Astrocyte (in vitro differentiated cells and primary cell): ENCODE results near the gene RPS14. TPM values are rescaled to one million over a fixed set of nuclear protein-coding genes. Genes with fewer than 3 reads are reported as not detected.

Experiments used
- DNase-seq: peaks from one replicate; pipeline ENCODE4 v3.0.0-alpha.2; 2010; ENCODE audit warnings: low read depth
- FAIRE-seq: peaks from 2 replicates; lab custom pipeline; 2011; peaks lifted over from hg19 to GRCh38; lab: Jason Lieb, UNC
- H2AFZ ChIP-seq: 2 replicates; pipeline ENCODE4 v1.6.0; 2012; ENCODE audit warnings: low read depth, low read length, inconsistent platforms
- H3K27ac ChIP-seq: 2 replicates; pipeline ENCODE4 v1.5.1; 2011; ENCODE audit warnings: low read depth, low read length, inconsistent platforms
- H3K27me3 ChIP-seq: 2 replicates; pipeline ENCODE4 v1.6.0; 2011; ENCODE audit warnings: low read length, inconsistent platforms; ENCODE audit not compliant: insufficient read depth
- H3K36me3 ChIP-seq: 2 replicates; pipeline ENCODE4 v1.5.1; 2011; ENCODE audit warnings: low read length, inconsistent platforms; ENCODE audit not compliant: insufficient read depth
- H3K4me1 ChIP-seq: 2 replicates; pipeline ENCODE4 v1.5.1; 2011; ENCODE audit warnings: low read length, inconsistent platforms; ENCODE audit not compliant: insufficient read depth
- H3K4me2 ChIP-seq: 2 replicates; pipeline ENCODE4 v1.6.0; 2012; ENCODE audit warnings: low read length, inconsistent platforms
- H3K4me3 ChIP-seq: 2 replicates; pipeline ENCODE4 v1.5.1; 2011; ENCODE audit warnings: low read depth, mild to moderate bottlenecking, low read length, inconsistent platforms; ENCODE audit not compliant: insufficient read depth
- H3K79me2 ChIP-seq: 2 replicates; pipeline ENCODE4 v1.6.0; 2012; ENCODE audit warnings: mild to moderate bottlenecking, low read length, inconsistent platforms; ENCODE audit not compliant: insufficient read depth
- H3K9ac ChIP-seq: 2 replicates; pipeline ENCODE4 v1.6.0; 2012; ENCODE audit warnings: mild to moderate bottlenecking, low read length, inconsistent platforms
- H3K9me3 ChIP-seq: 2 replicates; pipeline ENCODE4 v1.5.1; 2012; ENCODE audit warnings: low read depth, mild to moderate bottlenecking, low read length, inconsistent platforms; ENCODE audit not compliant: insufficient read depth
- H4K20me1 ChIP-seq: 2 replicates; pipeline ENCODE4 v1.6.0; 2012; ENCODE audit warnings: low read length, inconsistent platforms; ENCODE audit not compliant: insufficient read depth
- H3K27ac Mint-ChIP-seq: one replicate; pipeline ENCODE4 v1.8.0; 2021; ENCODE audit warnings: mild to moderate bottlenecking, mixed read lengths; ENCODE audit not compliant: unreplicated experiment
- H3K27me3 Mint-ChIP-seq: one replicate; pipeline ENCODE4 v1.8.0; 2021; ENCODE audit warnings: low read depth, mixed read lengths; ENCODE audit not compliant: unreplicated experiment
- H3K36me3 Mint-ChIP-seq: one replicate; pipeline ENCODE4 v1.8.0; 2021; ENCODE audit warnings: low read depth, mixed read lengths; ENCODE audit not compliant: unreplicated experiment
- H3K4me1 Mint-ChIP-seq: one replicate; pipeline ENCODE4 v1.8.0; 2021; ENCODE audit warnings: low read depth, mixed read lengths; ENCODE audit not compliant: unreplicated experiment
- H3K4me3 Mint-ChIP-seq: one replicate; pipeline ENCODE4 v1.8.0; 2021; ENCODE audit warnings: mild to moderate bottlenecking, moderate library complexity, mixed read lengths; ENCODE audit not compliant: unreplicated experiment
- H3K9me3 Mint-ChIP-seq: one replicate; pipeline ENCODE4 v1.8.0; 2021; ENCODE audit warnings: mild to moderate bottlenecking, mixed read lengths; ENCODE audit not compliant: unreplicated experiment
- CTCF ChIP-seq: IDR thresholded peaks from 2 replicates; pipeline ENCODE4 v1.5.1; 2011; ENCODE audit warnings: low read depth, mild to moderate bottlenecking, inconsistent platforms, low read length, moderate library complexity; ENCODE audit not compliant: insufficient read depth
- EZH2 ChIP-seq: IDR thresholded peaks from 2 replicates; pipeline ENCODE4 v1.6.1; 2012; ENCODE audit warnings: mild to moderate bottlenecking, low read length, inconsistent platforms; ENCODE audit not compliant: insufficient read depth
- total RNA-seq: library from RNA; stranded (reverse); gene quantifications from 2 replicates; pipeline ENCODE4 v1.2.1, GENCODE V29; 2021

Gene RPS14
- total RNA-seq, 1 donor from 2014 or later = 2,054 TPM

DNA sequence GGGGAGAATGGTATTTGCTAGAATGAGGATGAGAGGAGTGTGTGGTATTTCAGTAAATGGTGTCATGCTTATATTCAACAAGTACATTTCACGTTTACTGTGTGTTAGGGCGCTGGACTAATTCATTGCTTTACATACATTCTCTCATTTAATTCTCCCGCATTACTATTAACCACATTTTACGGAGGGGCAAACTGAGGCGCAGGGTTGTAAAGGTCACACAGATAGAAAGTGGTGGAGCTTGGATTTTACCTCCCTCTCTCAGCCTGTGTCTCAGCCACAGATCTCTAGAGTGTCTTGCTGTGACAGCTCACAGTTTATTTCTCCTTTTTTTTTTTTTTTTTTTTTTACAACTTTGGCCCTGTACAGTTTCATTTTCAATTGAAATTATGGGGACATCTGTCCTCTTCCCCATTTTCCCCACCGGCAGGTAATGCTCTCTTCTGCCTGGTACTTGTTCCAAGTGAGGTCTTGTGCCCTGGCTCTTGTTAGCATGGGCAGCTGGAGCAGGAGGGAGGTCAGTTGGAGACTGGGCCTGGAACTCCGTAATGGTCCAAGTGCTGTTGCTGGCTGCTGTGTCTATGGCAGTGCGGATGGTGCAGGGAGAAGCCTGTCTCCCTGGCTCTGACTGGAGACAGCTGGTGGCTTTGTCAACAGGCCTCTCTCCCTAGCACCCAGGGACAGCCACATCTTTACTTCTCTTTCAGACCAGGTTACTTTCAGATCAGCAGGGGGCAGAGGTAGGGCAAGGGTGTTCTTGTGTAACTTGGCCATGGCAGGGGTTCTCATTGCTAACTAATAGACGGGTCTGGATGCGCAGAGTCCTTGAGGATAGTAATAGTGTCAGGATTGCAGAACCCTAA is 37.9 kb upstream of the RPS14 start:
- H3K27ac ChIP-seq = peak overlapping the region; percentile 95
- H3K9me3 Mint-ChIP-seq = no peaks in the 10 kb centered on the region
- H3K36me3 Mint-ChIP-seq = peaks cover 13% of the 10 kb centered on the region
- H3K4me1 Mint-ChIP-seq = peaks cover 63% of the 10 kb centered on the region
- H3K4me3 Mint-ChIP-seq = peak overlapping the region; percentile 87
- peaks cover 54% of the 10 kb centered on the region for H4K20me1 ChIP-seq
- peaks cover 80% of the 10 kb centered on the region for H3K79me2 ChIP-seq
- peak overlapping the region; percentile 77 for H3K27ac Mint-ChIP-seq
- no peaks in the 10 kb centered on the region for H3K36me3 ChIP-seq
- peak overlapping the region; percentile 96 for H3K4me2 ChIP-seq
- H3K4me1 ChIP-seq = peaks cover 62% of the 10 kb centered on the region
- no peaks in the 10 kb centered on the region for H3K27me3 ChIP-seq
- DNase-seq (no peak), FAIRE-seq (no peak)
- no peak overlapping the region for H2AFZ ChIP-seq
- TF ChIP-seq CTCF (no peak), EZH2 (no peak)
- H3K9me3 ChIP-seq = no peaks in the 10 kb centered on the region
- no peaks in the 10 kb centered on the region for H3K27me3 Mint-ChIP-seq
- peak overlapping the region; percentile 98 for H3K9ac ChIP-seq
- peak overlapping the region; percentile 82 for H3K4me3 ChIP-seq

GRCh38 chr5:150486402-150487198 is 37.1 kb upstream of the RPS14 start:
- H3K4me3 Mint-ChIP-seq = peak overlapping the region; percentile 87
- FAIRE-seq (no peak), DNase-seq (peak; percentile 50)
- H3K4me1 Mint-ChIP-seq = peaks cover 58% of the 10 kb centered on the region
- Histone ChIP-seq H3K36me3 (no peaks in the 10 kb centered on the region), H3K4me3 (peak overlapping the region; percentile 82), H3K9ac (peak overlapping the region; percentile 98), H4K20me1 (peaks cover 46% of the 10 kb centered on the region), H2AFZ (no peak overlapping the region), H3K79me2 (peaks cover 72% of the 10 kb centered on the region), H3K9me3 (no peaks in the 10 kb centered on the region), H3K4me2 (peak overlapping the region; percentile 96), H3K27me3 (no peaks in the 10 kb centered on the region), H3K4me1 (peaks cover 54% of the 10 kb centered on the region), H3K27ac (peak overlapping the region; percentile 95)
- no peaks in the 10 kb centered on the region for H3K27me3 Mint-ChIP-seq
- no peaks in the 10 kb centered on the region for H3K9me3 Mint-ChIP-seq
- peak overlapping the region; percentile 77 for H3K27ac Mint-ChIP-seq
- peaks cover 13% of the 10 kb centered on the region for H3K36me3 Mint-ChIP-seq
- TF ChIP-seq EZH2 (no peak), CTCF (no peak)
